ENCODE results near the gene CAPN6. TPM values are rescaled to one million over a fixed set of nuclear protein-coding genes. Genes with fewer than 3 reads are reported as not detected.

The CAPN6 gene
- total RNA-seq, 1 donor from 2014 or later = 0.62 TPM

DNA sequence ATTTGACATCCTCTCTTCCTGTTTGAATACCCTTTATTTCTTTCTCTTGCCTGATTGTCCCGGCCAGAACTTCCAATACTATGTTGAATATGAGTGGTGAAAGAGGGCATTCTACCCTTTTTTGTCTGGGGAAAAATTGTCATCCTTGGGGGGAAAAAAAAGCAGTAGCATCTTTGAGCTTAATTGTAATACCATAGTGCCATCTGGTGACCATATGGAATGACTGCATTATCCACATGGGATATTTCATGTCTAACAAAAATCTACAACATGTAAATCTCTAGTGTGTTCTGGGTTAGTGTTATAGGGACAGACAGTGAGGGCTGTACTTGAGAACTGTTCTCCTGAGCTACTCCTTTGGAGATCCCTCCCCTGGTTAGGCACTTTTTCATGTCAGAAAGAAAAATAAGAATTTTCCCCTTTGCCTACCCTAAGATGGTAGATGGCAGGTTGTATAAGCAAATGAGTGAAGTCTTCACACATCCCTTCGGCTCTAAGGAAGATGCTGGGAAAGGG, 26.0 kb downstream of the CAPN6 start:
- intact Hi-C loops (cut with DNase I) = loop anchor here (10.0 kb wide), 1 partner anchor 399 kb away; no protein-coding TSS in a partner anchor
- DNase-seq (ENCODE audit: low spot score) = no peak

DNA sequence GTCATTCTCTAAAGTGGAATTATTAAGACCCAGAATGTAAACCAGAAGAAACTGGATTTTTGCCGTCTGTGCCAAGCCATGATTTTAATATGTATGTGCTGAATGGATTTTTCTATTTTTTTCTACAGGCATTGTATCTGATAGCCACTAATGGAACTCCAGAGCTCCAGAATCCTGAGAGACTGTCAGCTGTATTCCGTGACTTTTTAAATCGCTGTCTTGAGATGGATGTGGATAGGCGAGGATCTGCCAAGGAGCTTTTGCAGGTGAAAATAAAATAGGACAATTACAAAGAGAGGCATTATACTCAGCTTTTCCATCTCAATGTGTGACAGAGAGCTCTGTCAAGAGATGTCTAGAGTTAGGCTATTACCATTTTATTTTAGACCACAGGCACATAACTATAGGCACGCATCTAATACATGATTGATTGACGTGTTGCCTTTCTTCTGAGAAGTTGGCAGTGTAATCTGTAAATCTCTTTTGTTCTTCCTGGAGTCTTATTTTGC, 53.9 kb downstream of the CAPN6 start:
- intact Hi-C loops (cut with DNase I) = no loop called here
- DNase-seq (ENCODE audit: low spot score) = no peak

DNA sequence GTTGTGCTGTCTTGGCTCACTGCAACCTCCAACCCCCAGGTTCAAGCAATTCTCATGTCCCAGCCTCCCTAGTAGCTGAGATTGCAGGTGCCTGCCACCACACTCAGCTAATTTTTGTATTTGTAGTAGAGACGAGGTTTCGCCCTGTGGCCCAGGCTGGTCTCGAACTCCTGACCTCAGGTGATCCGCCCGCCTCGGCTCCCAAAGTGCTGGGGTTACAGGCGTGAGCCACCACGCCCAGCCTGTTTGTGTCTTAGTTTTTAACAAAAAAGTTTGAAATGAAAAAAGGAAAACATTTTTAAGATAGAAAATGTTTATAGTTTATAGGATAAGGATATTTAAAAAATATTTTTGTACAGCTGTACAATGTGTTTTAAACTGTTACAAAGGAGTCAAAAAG, 62.4 kb downstream of the CAPN6 start:
- intact Hi-C loops (cut with DNase I) = no loop called here
- no peak for DNase-seq (ENCODE audit: low spot score)

DNA sequence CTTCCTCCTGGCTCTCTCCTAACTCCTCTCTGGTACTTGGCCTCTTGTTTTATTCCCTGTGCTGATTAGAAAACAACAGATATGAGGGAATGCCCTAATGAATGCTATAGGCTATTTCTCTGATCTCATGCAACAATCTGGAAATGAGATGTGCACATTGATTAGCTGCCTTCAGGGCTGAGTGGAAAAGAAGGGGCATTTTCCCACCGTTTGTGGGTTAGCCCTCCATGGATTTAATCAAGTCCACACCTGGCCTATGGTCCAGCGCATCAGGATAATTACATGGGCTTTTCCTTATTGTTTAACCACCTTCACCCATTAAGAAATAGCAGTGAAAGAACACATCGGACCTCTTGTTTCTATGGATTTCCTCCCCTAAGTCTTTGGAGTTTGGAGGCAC, 70.0 kb downstream of the CAPN6 start:
- intact Hi-C loops (cut with DNase I) = no loop called here
- no peak for DNase-seq (ENCODE audit: low spot score)

DNA sequence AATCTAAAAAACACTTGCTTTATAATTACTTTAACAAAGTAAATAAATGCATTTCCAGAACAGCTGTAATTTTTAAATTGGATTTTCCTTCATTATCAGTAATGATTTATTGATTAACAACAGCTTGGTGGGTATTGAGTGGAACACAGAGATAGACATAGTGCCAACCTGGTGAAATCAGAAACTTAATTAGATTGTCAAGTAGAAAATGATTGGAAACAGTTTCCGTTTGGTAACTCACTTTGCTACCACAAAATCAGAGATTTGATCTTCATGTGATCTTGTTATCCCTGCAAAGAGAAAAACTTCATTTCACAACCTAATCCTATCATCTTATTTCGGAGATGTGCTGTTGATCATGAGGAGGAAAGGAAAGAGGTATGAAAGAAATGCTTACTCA, 70.8 kb downstream of the CAPN6 start:
- intact Hi-C loops (cut with DNase I) = no loop called here
- DNase-seq (ENCODE audit: low spot score) = no peak

Other genes starting within 250 kb of the CAPN6 start
- 0.78 TPM for gene PAK3, start 174.3 kb downstream of the CAPN6 start, total RNA-seq
- gene DCX, start 141.7 kb upstream of the CAPN6 start, total RNA-seq = 0.19 TPM
- 0.08 TPM for gene SERTM2, start 241.2 kb upstream of the CAPN6 start, total RNA-seq